ENCODE data around the gene WDFY3.
"Not testable (repeated sequence)": the region's sequence is repeated elsewhere in the genome, so short reads cannot be mapped to it uniquely, and the experiment has no call there.

WDFY3 gene

GRCh38 chr4:84821064-84821463, 145.4 kb downstream of the WDFY3 start:
- CTCF ChIA-PET = no interaction called here

GRCh38 chr4:84814094-84814750, 152.3 kb downstream of the WDFY3 start:
- TF ChIP-seq CTBP1 (IDR thresholded peaks at IDR 0.05; ENCODE audit: borderline replicate concordance) (no peak), PKNOX1 (IDR thresholded peaks at IDR 0.05) (no peak)
- POLR2A ChIA-PET = no interaction called here
- CTCF ChIA-PET = no interaction called here
- DNase-seq (ENCODE audit: extremely low spot score) = no peak

More at GRCh38 chr4:84821064-84821463, 145.4 kb downstream of the WDFY3 start:
- TF ChIP-seq PKNOX1 (IDR thresholded peaks at IDR 0.05) = no peak
- TF ChIP-seq CTBP1 (IDR thresholded peaks at IDR 0.05; ENCODE audit: borderline replicate concordance) = no peak
- no peak for TF ChIP-seq FOXA1 (IDR thresholded peaks at IDR 0.05)
- no peak for TF ChIP-seq HDGF (IDR thresholded peaks at IDR 0.05; ENCODE audit: borderline replicate concordance)
- no peak for TF ChIP-seq SUZ12 (IDR thresholded peaks at IDR 0.05)
- no peak for TF ChIP-seq TARDBP (IDR thresholded peaks at IDR 0.05)
- no peak for TF ChIP-seq ELF4 (IDR thresholded peaks at IDR 0.05)
- TF ChIP-seq FOXM1 (IDR thresholded peaks at IDR 0.05; ENCODE audit: borderline replicate concordance) = no peak
- TF ChIP-seq SP1 (IDR thresholded peaks at IDR 0.05) = no peak
- TF ChIP-seq NFRKB (IDR thresholded peaks at IDR 0.05) = no peak
- TF ChIP-seq BHLHE40 (IDR thresholded peaks at IDR 0.05; ENCODE audit: borderline replicate concordance) = no peak
- no peak for TF ChIP-seq ZNF384 (IDR thresholded peaks at IDR 0.05)
- no peak for TF ChIP-seq FOXK2 (IDR thresholded peaks at IDR 0.05)
- no peak for TF ChIP-seq LEF1 (IDR thresholded peaks at IDR 0.05; ENCODE audit: borderline replicate concordance)
- no peak for TF ChIP-seq L3MBTL2 (conservative IDR thresholded peaks at IDR 0.05)
- TF ChIP-seq ARNT (IDR thresholded peaks at IDR 0.05) = no peak
- no peak for DNase-seq (ENCODE audit: extremely low spot score)
- POLR2A ChIA-PET = no interaction called here

- CTCF ChIA-PET = no interaction called here
- no peak for DNase-seq (ENCODE audit: extremely low spot score)
- no peak for TF ChIP-seq SP1 (IDR thresholded peaks at IDR 0.05)
- no peak for TF ChIP-seq LEF1 (IDR thresholded peaks at IDR 0.05; ENCODE audit: borderline replicate concordance)
- no peak for TF ChIP-seq ELF4 (IDR thresholded peaks at IDR 0.05)
- no peak for TF ChIP-seq FOXM1 (IDR thresholded peaks at IDR 0.05; ENCODE audit: borderline replicate concordance)
- TF ChIP-seq FOXA1 (IDR thresholded peaks at IDR 0.05) = no peak
- no peak for TF ChIP-seq TARDBP (IDR thresholded peaks at IDR 0.05)
- no peak for TF ChIP-seq CTBP1 (IDR thresholded peaks at IDR 0.05; ENCODE audit: borderline replicate concordance)
- TF ChIP-seq NFRKB (IDR thresholded peaks at IDR 0.05) = no peak
- no peak for TF ChIP-seq ARNT (IDR thresholded peaks at IDR 0.05)
- no peak for TF ChIP-seq PKNOX1 (IDR thresholded peaks at IDR 0.05)
- no peak for TF ChIP-seq SUZ12 (IDR thresholded peaks at IDR 0.05)
- no peak for TF ChIP-seq BHLHE40 (IDR thresholded peaks at IDR 0.05; ENCODE audit: borderline replicate concordance)
- TF ChIP-seq L3MBTL2 (conservative IDR thresholded peaks at IDR 0.05) = no peak
- TF ChIP-seq FOXK2 (IDR thresholded peaks at IDR 0.05) = no peak
- POLR2A ChIA-PET = no interaction called here
Observed at GRCh38 chr4:84809946-84810345, 156.5 kb downstream of the WDFY3 start.

GRCh38 chr4:84808332-84808731, 158.2 kb downstream of the WDFY3 start:
- CTCF ChIA-PET = no interaction called here
- POLR2A ChIA-PET = no interaction called here
- DNase-seq (ENCODE audit: extremely low spot score) = no peak
- TF ChIP-seq SUZ12 (IDR thresholded peaks at IDR 0.05) (no peak), SP1 (IDR thresholded peaks at IDR 0.05) (no peak), ELF4 (IDR thresholded peaks at IDR 0.05) (no peak), ARNT (IDR thresholded peaks at IDR 0.05) (no peak), LEF1 (IDR thresholded peaks at IDR 0.05; ENCODE audit: borderline replicate concordance) (no peak), CTBP1 (IDR thresholded peaks at IDR 0.05; ENCODE audit: borderline replicate concordance) (no peak), ZNF384 (IDR thresholded peaks at IDR 0.05) (no peak), HDGF (IDR thresholded peaks at IDR 0.05; ENCODE audit: borderline replicate concordance) (no peak), TARDBP (IDR thresholded peaks at IDR 0.05) (no peak), BHLHE40 (IDR thresholded peaks at IDR 0.05; ENCODE audit: borderline replicate concordance) (no peak), L3MBTL2 (conservative IDR thresholded peaks at IDR 0.05) (no peak)

GRCh38 chr4:84806541-84806940, 159.9 kb downstream of the WDFY3 start:
- DNase-seq (ENCODE audit: extremely low spot score); POLR2A ChIA-PET; CTCF ChIA-PET: not testable (repeated sequence)

- DNase-seq (ENCODE audit: extremely low spot score) = no peak
- TF ChIP-seq SP1 (IDR thresholded peaks at IDR 0.05) (no peak), HDGF (IDR thresholded peaks at IDR 0.05; ENCODE audit: borderline replicate concordance) (no peak), ARNT (IDR thresholded peaks at IDR 0.05) (no peak), FOXK2 (IDR thresholded peaks at IDR 0.05) (no peak), CTBP1 (IDR thresholded peaks at IDR 0.05; ENCODE audit: borderline replicate concordance) (no peak), ZNF384 (IDR thresholded peaks at IDR 0.05) (no peak), PKNOX1 (IDR thresholded peaks at IDR 0.05) (no peak), NFRKB (IDR thresholded peaks at IDR 0.05) (no peak), TARDBP (IDR thresholded peaks at IDR 0.05) (no peak), SUZ12 (IDR thresholded peaks at IDR 0.05) (no peak), L3MBTL2 (conservative IDR thresholded peaks at IDR 0.05) (no peak), LEF1 (IDR thresholded peaks at IDR 0.05; ENCODE audit: borderline replicate concordance) (no peak), FOXA1 (IDR thresholded peaks at IDR 0.05) (no peak), FOXM1 (IDR thresholded peaks at IDR 0.05; ENCODE audit: borderline replicate concordance) (no peak), BHLHE40 (IDR thresholded peaks at IDR 0.05; ENCODE audit: borderline replicate concordance) (no peak), ELF4 (IDR thresholded peaks at IDR 0.05) (no peak)
- ChIA-PET POLR2A (no interaction called here), CTCF (no interaction called here)
Observed at GRCh38 chr4:84804136-84804535, 162.4 kb downstream of the WDFY3 start.
